ENCODE data around the gene C12orf75. TPM values are rescaled to one million over a fixed set of nuclear protein-coding genes. Genes with fewer than 3 reads are reported as not detected.

Gene C12orf75
- 81.4 and 89.5 TPM in 2 replicates for total RNA-seq

GRCh38 chr12:105330283-105330930 lies at the start of gene C12orf75:
C12orf75 (plus strand) TSS chr12:105330691; CDS start chr12:105330892, 201 bp downstream.

Other genes with a start within 250 kb of the C12orf75 start
- gene ALDH1L2, start 246.2 kb upstream of the C12orf75 start, total RNA-seq = 3.7 and 9.3 TPM in 2 replicates
- gene WASHC4, start 223.0 kb upstream of the C12orf75 start, total RNA-seq = 66.8 and 71.3 TPM in 2 replicates
- 15.8 and 19.4 TPM in 2 replicates for gene APPL2, start 94.5 kb upstream of the C12orf75 start, total RNA-seq

All from mammary microvascular endothelial cell (primary cell).